Osteoblast (primary cell): ENCODE measurements around the gene LMO3. TPM values are rescaled to one million over a fixed set of nuclear protein-coding genes. Genes with fewer than 3 reads are reported as not detected.

Source experiments
- DNase-seq: peaks from one replicate; pipeline ENCODE4 v3.0.0; 2011; ENCODE audit warnings: low spot score, mixed read lengths; ENCODE audit not compliant: insufficient read length; ENCODE audit errors: missing footprints
- H2AFZ ChIP-seq: 2 replicates; pipeline ENCODE4 v1.6.0; 2011; ENCODE audit warnings: mild to moderate bottlenecking, low read length
- H3K27ac ChIP-seq: 2 replicates; pipeline ENCODE4 v1.5.1; 2011; ENCODE audit warnings: mild to moderate bottlenecking, low read depth, low read length, moderate library complexity
- H3K27me3 ChIP-seq: 2 replicates; pipeline ENCODE4 v1.6.0; 2012; ENCODE audit warnings: mild to moderate bottlenecking, control low read depth, inconsistent platforms, low read length, moderate library complexity; ENCODE audit not compliant: insufficient read depth
- H3K36me3 ChIP-seq: 2 replicates; pipeline ENCODE4 v1.5.1; 2011; ENCODE audit warnings: mild to moderate bottlenecking, low read length, control low read depth, moderate library complexity; ENCODE audit not compliant: insufficient read depth
- H3K4me1 ChIP-seq: 2 replicates; pipeline ENCODE4 v1.5.1; 2011; ENCODE audit warnings: mild to moderate bottlenecking, low read length, control low read depth, moderate library complexity; ENCODE audit not compliant: insufficient read depth
- H3K4me2 ChIP-seq: 2 replicates; pipeline ENCODE4 v1.6.0; 2011; ENCODE audit warnings: mild to moderate bottlenecking, low read length; ENCODE audit not compliant: insufficient read depth
- H3K4me3 ChIP-seq: fragments of 200-600 bp; sonication (generic); 3 replicates; pipeline ENCODE4 v1.5.1; 2012; ENCODE audit warnings: mild to moderate bottlenecking, low read length, inconsistent platforms; ENCODE audit not compliant: insufficient read depth
- H3K79me2 ChIP-seq: 2 replicates; pipeline ENCODE4 v1.6.0; 2012; ENCODE audit warnings: mild to moderate bottlenecking, low read length, control low read depth, inconsistent platforms; ENCODE audit not compliant: insufficient read depth
- H3K9me3 ChIP-seq: 2 replicates; pipeline ENCODE4 v1.5.1; 2011; ENCODE audit warnings: low read depth, low read length, control low read depth
- H4K20me1 ChIP-seq: 2 replicates; pipeline ENCODE4 v1.6.0; 2012; ENCODE audit warnings: mild to moderate bottlenecking, low read length, control low read depth; ENCODE audit not compliant: insufficient read depth
- total RNA-seq: library from RNA; depleted of rRNA; stranded (reverse); fragments of >200 nt; gene quantifications from 2 replicates; pipeline ENCODE4 v1.2.3, GENCODE V29; 2012
- TF ChIP-seq, protein P1 (sequence below): IDR thresholded peaks from 2 replicates; pipeline ENCODE4 v1.5.1; 2011; ENCODE audit warnings: mild to moderate bottlenecking, low read depth, low read length, moderate library complexity; ENCODE audit errors: extremely low read depth

Gene LMO3
- total RNA-seq, 1 donor, result 3.3 TPM

GRCh38 chr12:16602412-16602811 lies 3.5 kb downstream of the LMO3 start:
- H3K27me3 ChIP-seq, result peaks cover 3% of the 10 kb centered on the region
- no peaks in the 10 kb centered on the region for H3K79me2 ChIP-seq
- peaks cover 5% of the 10 kb centered on the region for H3K4me1 ChIP-seq
- no peaks in the 10 kb centered on the region for H3K9me3 ChIP-seq
- H4K20me1 ChIP-seq, result no peaks in the 10 kb centered on the region
- no peak overlapping the region for H3K27ac ChIP-seq
- TF ChIP-seq, protein P1, sequence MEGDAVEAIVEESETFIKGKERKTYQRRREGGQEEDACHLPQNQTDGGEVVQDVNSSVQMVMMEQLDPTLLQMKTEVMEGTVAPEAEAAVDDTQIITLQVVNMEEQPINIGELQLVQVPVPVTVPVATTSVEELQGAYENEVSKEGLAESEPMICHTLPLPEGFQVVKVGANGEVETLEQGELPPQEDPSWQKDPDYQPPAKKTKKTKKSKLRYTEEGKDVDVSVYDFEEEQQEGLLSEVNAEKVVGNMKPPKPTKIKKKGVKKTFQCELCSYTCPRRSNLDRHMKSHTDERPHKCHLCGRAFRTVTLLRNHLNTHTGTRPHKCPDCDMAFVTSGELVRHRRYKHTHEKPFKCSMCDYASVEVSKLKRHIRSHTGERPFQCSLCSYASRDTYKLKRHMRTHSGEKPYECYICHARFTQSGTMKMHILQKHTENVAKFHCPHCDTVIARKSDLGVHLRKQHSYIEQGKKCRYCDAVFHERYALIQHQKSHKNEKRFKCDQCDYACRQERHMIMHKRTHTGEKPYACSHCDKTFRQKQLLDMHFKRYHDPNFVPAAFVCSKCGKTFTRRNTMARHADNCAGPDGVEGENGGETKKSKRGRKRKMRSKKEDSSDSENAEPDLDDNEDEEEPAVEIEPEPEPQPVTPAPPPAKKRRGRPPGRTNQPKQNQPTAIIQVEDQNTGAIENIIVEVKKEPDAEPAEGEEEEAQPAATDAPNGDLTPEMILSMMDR, result no peak
- no peak overlapping the region for H3K4me3 ChIP-seq
- H3K4me2 ChIP-seq, result no peak overlapping the region
- H2AFZ ChIP-seq, result no peak overlapping the region
- no peaks in the 10 kb centered on the region for H3K36me3 ChIP-seq
- peak; percentile 15 for DNase-seq

DNA sequence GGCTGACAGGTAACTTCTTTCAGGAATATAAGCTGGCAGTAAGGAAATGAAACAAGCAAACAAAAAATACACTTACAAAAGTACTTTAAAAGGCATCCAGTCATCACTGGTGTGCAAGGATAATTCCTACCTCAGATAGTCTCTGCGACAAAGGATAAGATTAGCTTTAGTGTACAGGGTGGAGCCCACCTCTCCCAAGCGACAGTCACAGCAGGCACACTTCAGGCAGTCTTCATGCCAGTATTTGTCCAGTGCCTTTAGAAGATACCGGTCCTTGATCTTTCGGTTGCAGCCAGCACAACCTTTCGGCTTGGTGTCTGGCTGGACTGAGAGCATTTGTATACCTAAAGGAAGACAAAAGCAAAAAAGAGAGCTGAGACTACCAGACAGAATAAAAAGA lies 5.4 kb downstream of the LMO3 start:
- no peaks in the 10 kb centered on the region for H3K36me3 ChIP-seq
- H3K4me3 ChIP-seq, result no peak overlapping the region
- no peaks in the 10 kb centered on the region for H3K79me2 ChIP-seq
- H3K27ac ChIP-seq, result no peak overlapping the region
- no peaks in the 10 kb centered on the region for H3K4me1 ChIP-seq
- H2AFZ ChIP-seq, result no peak overlapping the region
- H3K9me3 ChIP-seq, result no peaks in the 10 kb centered on the region
- H4K20me1 ChIP-seq, result no peaks in the 10 kb centered on the region
- H3K27me3 ChIP-seq, result no peaks in the 10 kb centered on the region
- H3K4me2 ChIP-seq, result no peak overlapping the region
- DNase-seq, result no peak
- TF ChIP-seq, protein P1, result no peak

DNA sequence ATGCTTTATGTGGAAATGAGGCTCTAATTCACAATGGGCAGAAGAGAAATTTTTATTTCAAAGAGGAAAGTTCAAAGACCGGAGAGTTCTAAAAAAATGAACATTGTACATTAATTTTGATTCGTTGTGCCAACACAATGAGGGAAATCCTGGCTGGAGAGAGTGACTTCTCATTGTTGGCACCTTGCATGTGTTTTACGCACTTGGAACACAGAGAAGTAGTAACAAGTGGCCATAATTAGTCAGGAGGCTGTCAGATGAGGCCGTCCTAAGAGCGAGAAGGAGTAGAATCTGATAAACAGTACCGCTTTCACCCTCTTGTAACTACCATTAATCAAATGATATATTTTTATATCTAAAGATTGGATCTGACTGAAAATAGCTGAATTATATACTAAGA lies 6.9 kb downstream of the LMO3 start:
- Histone ChIP-seq H3K36me3 (no peaks in the 10 kb centered on the region), H3K4me2 (no peak overlapping the region), H4K20me1 (no peaks in the 10 kb centered on the region), H3K27ac (no peak overlapping the region), H2AFZ (no peak overlapping the region), H3K79me2 (no peaks in the 10 kb centered on the region), H3K4me3 (no peak overlapping the region), H3K4me1 (no peaks in the 10 kb centered on the region), H3K27me3 (no peaks in the 10 kb centered on the region), H3K9me3 (no peaks in the 10 kb centered on the region)
- no peak for DNase-seq
- TF ChIP-seq, protein P1, result no peak

- Histone ChIP-seq H3K4me2 (no peak overlapping the region), H3K9me3 (no peaks in the 10 kb centered on the region), H3K36me3 (no peaks in the 10 kb centered on the region), H3K27ac (no peak overlapping the region), H4K20me1 (no peaks in the 10 kb centered on the region), H2AFZ (no peak overlapping the region), H3K4me3 (no peak overlapping the region), H3K79me2 (no peaks in the 10 kb centered on the region), H3K4me1 (no peaks in the 10 kb centered on the region), H3K27me3 (no peaks in the 10 kb centered on the region)
- no peak for DNase-seq
- TF ChIP-seq, protein P1, result no peak
Measured at GRCh38 chr12:16594797-16595196, 11.2 kb downstream of the LMO3 start.
